NK-92 (cell line): ENCODE results near the gene ACSF2.
"Not testable (repeated sequence)": the region's sequence is repeated elsewhere in the genome, so short reads cannot be mapped to it uniquely, and the experiment has no call there.

Experiments
- DNase-seq: peaks from one replicate; lab custom pipeline; 2025; ENCODE audit not compliant: unreplicated experiment; lab: John Stamatoyannopoulos, UW

ACSF2 gene

DNA sequence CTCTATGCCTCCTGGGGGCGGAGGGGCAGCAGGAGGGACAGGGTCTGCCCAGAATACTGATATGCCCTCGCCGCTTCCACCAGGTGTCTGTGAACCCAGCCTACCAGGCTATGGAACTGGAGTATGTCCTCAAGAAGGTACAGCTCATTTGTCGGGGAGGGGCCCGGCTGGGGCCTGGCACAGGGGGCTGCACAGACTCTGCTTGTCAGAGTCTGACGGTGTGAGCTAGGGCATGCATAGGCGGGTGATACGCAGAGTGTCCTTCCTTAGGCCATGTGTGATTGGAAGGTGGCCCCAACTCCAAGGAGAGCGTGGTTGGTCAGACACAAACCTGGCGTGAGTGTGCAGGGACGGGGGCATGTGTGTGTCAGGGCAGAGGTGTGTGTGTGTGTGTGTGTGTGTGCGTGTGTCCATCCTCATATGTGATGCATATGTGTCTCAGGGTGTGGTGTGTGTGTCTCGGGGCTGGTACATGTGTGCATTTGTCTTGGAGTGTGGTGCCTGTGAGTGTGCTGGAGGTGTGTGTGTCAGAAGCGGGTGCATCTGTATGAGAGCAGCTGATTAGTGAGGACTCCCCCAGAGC, 35.6 kb downstream of the ACSF2 start:
- DNase-seq = no peak

- no peak for DNase-seq
Observed at GRCh38 chr17:50462446-50462845, 36.4 kb downstream of the ACSF2 start.

- DNase-seq = no peak
Observed at GRCh38 chr17:50464121-50464520, 38.1 kb downstream of the ACSF2 start.

GRCh38 chr17:50464736-50465135, 38.7 kb downstream of the ACSF2 start:
- no peak for DNase-seq

GRCh38 chr17:50465171-50465570, 39.2 kb downstream of the ACSF2 start:
- no peak for DNase-seq

DNA sequence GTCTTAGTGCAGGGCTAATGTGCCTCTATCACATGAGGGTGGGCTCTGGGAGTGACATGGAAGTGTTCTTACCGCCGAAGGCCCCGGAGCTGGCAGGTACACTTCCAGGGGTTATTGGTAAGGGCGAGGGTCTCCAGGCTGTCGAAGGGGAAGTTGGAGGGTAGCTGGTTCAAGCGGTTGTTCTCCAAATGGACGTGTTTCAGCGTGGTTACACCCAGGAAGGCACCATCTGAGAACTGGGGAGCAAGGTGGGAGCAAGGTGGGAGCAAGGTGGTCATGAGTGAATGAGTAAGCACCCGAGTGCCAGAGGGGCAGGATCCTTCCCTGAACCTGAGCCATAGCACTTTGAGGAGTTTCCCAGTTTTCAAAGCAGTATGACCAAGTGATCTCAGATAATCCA, 39.6 kb downstream of the ACSF2 start:
- no peak for DNase-seq

GRCh38 chr17:50466371-50467113, 40.5 kb downstream of the ACSF2 start:
- DNase-seq = no peak

DNA sequence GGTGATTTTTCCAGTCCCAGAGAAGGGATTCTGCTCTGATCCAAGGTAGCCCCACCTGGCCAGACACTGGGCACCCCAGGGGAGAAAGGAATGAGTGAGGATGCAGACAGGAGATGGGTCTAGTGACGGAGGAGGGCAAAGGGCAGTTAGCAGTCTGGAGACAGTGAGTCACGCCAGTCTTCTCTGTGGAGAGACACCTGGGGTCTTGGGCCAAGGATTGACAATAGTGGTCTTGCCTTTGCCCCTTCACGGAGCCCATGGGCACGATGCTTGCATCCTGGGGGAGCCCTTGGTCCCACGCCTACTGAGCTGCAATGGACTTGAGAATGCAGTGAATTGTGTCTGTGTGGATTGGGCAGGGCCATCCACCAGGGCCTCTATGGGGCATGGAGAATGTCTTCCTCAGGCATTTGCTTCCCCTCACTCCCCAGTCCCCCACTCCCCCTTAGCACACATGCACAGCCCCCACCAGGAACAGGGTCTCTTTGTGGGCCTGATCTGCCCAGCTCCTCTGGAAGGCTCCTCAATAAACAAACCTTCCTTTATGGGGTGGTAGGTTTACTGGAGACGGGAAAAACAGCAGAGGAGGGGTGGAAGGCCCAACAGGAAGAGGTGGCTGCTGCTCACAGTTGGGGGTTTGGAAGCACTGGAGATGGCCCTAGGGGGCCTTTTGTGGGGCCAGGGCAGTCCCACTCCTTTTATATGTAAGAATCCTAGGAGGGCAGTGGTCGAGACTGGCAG, 41.3 kb downstream of the ACSF2 start:
- no peak for DNase-seq

DNA sequence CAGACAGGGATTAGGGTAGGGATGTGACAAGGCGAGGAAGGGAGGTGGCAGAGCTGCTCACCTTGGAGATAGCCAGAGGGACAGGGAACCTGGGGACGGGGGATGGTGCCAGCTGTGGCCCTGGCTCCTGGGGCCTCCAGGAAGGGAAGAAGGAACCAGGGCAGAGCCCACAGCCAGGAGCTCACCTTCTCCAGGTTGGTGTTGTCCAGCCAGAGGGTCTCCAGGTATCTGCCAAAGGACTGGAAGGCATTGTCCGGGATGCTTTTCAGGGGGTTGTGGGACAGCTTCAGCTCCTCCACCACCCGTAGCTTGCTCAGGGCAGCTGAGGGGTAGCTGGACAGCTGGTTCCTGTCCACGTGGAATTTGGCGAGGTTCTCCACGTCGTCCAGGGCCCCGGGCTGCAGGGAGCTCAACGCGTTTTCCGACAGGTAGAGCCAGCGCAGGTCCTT, 41.9 kb downstream of the ACSF2 start:
- no peak for DNase-seq

DNA sequence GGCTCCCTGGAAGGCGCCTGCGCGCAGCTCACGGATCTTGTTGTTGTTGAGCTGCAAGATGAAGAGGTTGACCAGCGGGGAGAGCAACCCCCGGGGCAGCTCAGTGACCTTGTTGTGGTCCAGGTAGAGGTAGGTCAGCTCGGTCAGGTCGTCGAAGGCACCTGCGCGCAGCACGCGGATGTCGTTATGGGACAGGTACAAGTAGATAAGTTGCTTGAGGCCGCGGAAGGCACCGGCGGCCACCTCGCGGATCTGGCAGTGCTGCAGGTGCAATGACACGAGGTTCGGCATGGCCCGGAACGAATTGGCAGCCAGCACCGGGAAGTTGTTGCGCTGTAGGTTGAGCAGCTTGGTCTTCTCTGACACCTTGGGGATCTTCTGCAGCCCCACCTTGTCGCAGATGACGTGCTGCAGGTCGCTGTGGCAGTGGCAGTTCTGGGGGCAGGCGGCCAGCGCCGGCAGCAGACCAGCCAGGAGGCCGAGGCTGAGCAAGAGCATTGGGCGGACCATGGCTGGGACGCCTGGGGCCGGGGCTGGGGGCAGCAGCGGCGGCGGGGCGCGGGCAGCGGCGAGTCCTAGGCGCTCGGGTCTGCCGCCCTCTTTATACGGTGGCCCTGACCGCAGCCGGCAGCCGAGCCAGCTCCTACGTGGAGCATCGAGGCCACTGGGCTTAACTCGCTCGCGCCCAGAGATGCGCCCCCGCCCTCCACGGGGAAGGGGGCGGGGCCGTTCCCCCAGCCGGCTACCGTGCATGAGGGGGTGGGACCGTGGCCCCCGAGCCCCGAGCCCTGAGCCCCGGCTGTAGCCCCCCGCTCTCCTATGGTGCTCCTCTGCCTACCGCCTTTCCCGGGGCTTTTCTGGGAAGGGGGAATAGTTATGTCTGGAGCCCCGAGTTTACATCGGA, 42.5 kb downstream of the ACSF2 start, which contains the start of gene CHAD:
CHAD (minus strand) TSS at position 577 of the 904 bp plus-strand sequence; CDS start at position 510, 67 bp downstream.
- DNase-seq = no peak

DNA sequence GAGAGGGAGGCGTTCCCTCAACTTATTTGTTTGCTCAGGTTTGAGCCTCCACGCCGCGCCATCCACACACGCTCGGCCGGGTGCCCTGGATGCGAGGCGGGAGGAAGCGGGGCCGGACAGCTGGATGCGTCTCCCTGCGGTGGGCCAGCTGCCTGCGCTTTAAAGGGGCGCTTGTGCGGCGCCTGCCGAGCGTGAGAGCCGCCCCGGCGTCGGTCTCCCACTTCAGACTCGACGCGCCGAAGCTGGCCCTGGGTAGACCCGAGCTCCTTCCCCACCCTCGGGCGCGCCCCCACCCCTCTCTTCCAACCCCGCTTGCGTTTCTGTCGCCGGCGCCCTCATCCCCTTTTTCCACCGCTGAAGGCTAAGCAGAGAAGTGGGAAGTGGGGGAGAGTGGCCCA, 43.2 kb downstream of the ACSF2 start:
- DNase-seq = no peak

DNA sequence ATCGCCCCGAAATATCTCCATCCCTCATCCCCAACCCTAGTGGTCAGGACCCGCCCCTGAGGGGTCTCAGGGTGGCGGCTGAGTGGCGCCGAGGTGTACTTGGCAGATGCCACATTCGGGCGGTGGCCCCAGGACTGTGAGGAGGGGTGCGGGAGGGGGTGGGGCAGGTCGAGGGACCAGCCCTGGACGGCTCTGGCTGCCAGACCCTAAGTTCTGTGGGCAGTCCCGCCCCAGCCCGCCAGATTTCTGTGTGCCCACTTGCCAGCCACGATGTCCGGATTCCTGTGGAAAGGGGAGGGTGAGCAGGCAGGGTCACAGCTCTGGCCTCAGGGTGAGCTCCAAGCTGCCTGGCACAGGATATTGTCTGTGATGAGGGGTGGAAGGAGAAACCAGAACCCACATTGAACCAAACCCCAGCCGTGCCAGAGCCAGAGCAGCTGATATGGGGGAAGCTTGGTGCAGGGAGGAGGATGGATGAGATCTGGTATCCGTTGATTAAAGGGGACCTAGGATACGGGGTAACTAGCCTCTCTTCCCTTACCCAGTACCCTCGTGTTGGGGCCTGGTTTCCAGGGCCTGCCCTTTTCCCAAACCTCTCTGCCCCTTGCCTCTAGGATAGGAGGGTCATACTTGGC, 43.8 kb downstream of the ACSF2 start:
- DNase-seq = no peak

DNA sequence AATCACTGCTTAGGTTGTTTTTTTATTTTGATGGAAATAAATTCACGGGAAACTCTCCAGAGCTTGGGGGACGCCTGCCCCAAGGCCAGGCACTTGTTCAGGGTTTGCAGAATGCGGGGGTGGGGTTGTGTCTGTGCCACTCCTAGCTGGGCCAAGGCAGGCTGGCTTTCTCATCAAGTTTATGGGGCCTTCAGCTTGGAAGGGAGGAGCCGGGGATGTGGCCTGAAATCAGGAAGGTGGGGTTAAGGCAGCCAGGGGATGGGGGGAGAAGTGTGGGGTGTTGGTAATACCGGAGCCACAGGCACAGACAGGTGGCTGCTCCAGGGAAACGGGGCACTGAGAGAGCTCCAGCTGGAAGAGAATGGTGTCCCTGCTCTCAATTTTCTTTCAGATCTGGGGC, 44.4 kb downstream of the ACSF2 start:
- DNase-seq = no peak

DNA sequence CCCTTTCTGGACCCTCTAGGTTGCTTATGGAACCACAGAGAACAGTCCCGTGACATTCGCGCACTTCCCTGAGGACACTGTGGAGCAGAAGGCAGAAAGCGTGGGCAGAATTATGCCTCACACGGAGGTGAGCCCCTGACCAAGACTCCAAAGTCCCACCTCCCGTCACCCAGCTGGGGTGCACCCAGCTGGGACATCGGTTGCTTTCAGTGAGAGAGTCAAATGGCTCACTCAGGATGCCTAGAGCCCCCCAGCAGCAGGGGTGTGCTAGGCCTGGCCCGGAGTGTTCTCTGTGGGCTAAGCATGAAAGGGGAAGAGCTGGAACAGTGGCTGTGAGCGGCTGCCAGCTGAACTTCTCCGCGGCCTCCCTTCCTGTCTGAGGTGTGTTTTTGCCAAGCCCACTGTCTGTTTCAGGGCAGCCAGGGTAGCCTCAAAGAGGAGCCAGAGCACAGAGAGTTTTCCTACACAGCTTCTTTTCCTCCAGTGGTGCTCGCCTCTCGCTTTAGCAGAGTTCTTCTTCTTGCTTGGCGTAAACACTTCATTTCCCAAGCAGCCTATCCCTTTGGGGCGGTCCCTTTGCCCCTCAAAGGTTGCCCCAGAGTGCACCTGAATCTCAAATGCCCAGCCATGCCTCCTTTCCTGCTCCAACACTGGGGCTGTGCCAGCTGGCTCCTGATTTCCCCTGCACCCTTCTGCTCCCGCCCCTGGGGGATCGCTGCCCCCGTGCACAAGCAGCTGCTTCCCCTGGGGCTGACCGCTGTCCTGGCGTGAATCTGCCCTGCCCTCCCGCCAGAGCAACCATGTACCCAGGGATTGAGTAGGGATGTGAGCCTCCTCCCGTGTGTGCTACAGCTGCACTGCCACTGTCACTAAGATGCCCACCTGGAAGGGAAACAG, 45.2 kb downstream of the ACSF2 start:
- DNase-seq = no peak

DNA sequence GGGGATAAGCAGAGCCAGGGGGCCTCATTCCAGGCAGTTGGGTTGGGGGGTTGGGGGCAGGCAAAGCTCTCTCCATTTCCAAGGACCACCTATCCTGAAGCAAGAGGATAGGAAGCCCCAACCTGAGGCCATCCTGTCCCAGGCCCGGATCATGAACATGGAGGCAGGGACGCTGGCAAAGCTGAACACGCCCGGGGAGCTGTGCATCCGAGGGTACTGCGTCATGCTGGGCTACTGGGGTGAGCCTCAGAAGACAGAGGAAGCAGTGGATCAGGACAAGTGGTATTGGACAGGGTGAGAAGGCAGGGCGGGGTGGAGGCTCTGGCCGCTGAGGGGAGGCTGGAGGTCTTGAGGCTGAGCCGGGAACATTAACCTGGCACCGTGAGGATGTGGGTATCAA, 46.3 kb downstream of the ACSF2 start:
- DNase-seq = no peak

- DNase-seq = not testable (repeated sequence)
Observed at GRCh38 chr17:50472761-50473161, 46.7 kb downstream of the ACSF2 start.

DNA sequence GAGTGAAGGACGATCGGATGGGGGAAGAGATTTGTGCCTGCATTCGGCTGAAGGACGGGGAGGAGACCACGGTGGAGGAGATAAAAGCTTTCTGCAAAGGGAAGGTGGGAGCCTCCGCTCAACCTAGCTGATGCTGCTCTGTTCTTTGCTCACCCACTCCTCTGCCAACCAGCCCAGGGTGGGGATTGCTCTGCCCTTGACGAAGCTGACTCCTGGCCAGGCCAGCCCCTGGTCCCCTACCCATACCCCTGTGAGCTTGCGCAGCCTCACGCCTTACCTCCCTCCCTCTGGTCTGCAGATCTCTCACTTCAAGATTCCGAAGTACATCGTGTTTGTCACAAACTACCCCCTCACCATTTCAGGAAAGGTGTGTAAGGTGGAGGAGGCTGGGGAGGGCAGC, 47.9 kb downstream of the ACSF2 start:
- DNase-seq = no peak

GRCh38 chr17:50474523-50474922, 48.5 kb downstream of the ACSF2 start:
- no peak for DNase-seq

GRCh38 chr17:50475362-50475761, 49.3 kb downstream of the ACSF2 start:
- DNase-seq = no peak
